HEK293 (cell line): Measurements from ENCODE around the gene ANKUB1.

Source experiments
- CTCF ChIA-PET: fragments of 350-600 bp; formaldehyde crosslinking; extraction: SDS; loops from one replicate; lab custom pipeline; 2021; ENCODE audit warnings: antibody characterized with exemption; lab: Yijun Ruan, JAX
- POLR2A ChIA-PET: fragments of 300-600 bp; formaldehyde crosslinking; extraction: SDS; loops from one replicate; lab custom pipeline; 2020; ENCODE audit warnings: antibody characterized with exemption, inconsistent platforms; lab: Yijun Ruan, JAX
- H3K27ac ChIP-seq: fragments of 200-500 bp; sonication (Bioruptor generic); 2 replicates; pipeline ENCODE4 v1.5.1; 2014; ENCODE audit warnings: low read depth, low read length, control low read depth, inconsistent platforms; ENCODE audit errors: extremely low read depth
- H3K36me3 ChIP-seq, 2 experiments: fragments of 200-500 bp in 1 of 2; sonication (Bioruptor generic) in 1 of 2; 1 replicate in 1 of 2; 2 replicates in 1 of 2; pipeline ENCODE4 v1.5.1; 2014 to 2017; ENCODE audit warnings: inconsistent platforms in 2 of 2, low read length in 2 of 2; ENCODE audit not compliant: control insufficient read depth in 2 of 2, insufficient read depth in 1 of 2
- H3K4me1 ChIP-seq: fragments of 200-500 bp; sonication (Bioruptor generic); 2 replicates; pipeline ENCODE4 v1.5.1; 2014; ENCODE audit warnings: mild to moderate bottlenecking, low read length, inconsistent platforms; ENCODE audit not compliant: control insufficient read depth, insufficient read depth
- H3K4me3 ChIP-seq: 2 replicates; pipeline ENCODE4 v1.5.1; 2011; ENCODE audit warnings: low read depth, mild to moderate bottlenecking, control low read depth, low read length, moderate library complexity
- H3K9me3 ChIP-seq: fragments of 200-500 bp; sonication (Bioruptor generic); 2 replicates; pipeline ENCODE4 v1.5.1; 2014; ENCODE audit warnings: low read depth, low read length, inconsistent platforms; ENCODE audit not compliant: control insufficient read depth, insufficient read depth
- BCL6B ChIP-seq: fragments of 450-650 bp; formaldehyde crosslinking; IDR thresholded peaks from 2 replicates; pipeline ENCODE4 v1.5.1; 2017; ENCODE audit warnings: missing biosample characterization, missing genetic modification characterization
- ELK4 ChIP-seq: IDR thresholded peaks from 2 replicates; pipeline ENCODE4 v1.6.1; 2011; ENCODE audit warnings: mild to moderate bottlenecking, low read depth, low read length, borderline replicate concordance
- GLI4 ChIP-seq: fragments of 450-650 bp; formaldehyde crosslinking; IDR thresholded peaks from 2 replicates; pipeline ENCODE4 v1.5.1; 2016; ENCODE audit warnings: missing biosample characterization, missing genetic modification characterization
- KLF1 ChIP-seq: fragments of 450-650 bp; formaldehyde crosslinking; IDR thresholded peaks from 2 replicates; pipeline ENCODE4 v1.5.1; 2016; ENCODE audit warnings: missing biosample characterization, missing genetic modification characterization
- MZF1 ChIP-seq: fragments of 450-650 bp; formaldehyde crosslinking; IDR thresholded peaks from 2 replicates; pipeline ENCODE4 v1.5.1; 2017; ENCODE audit warnings: missing biosample characterization, missing genetic modification characterization, borderline replicate concordance
- REST ChIP-seq: fragments of 450-650 bp; formaldehyde crosslinking; IDR thresholded peaks from 2 replicates; pipeline ENCODE4 v1.5.1; 2016; ENCODE audit warnings: missing biosample characterization, missing genetic modification characterization
- SP3 ChIP-seq: fragments of 450-650 bp; formaldehyde crosslinking; IDR thresholded peaks from 2 replicates; pipeline ENCODE4 v1.5.1; 2016; ENCODE audit warnings: missing biosample characterization, missing genetic modification characterization
- TSHZ1 ChIP-seq: fragments of 450-650 bp; formaldehyde crosslinking; IDR thresholded peaks from 2 replicates; pipeline ENCODE4 v1.5.1; 2016; ENCODE audit warnings: missing biosample characterization, missing genetic modification characterization, borderline replicate concordance
- ZBTB11 ChIP-seq: fragments of 450-650 bp; formaldehyde crosslinking; conservative IDR thresholded peaks from 2 replicates; pipeline ENCODE4 v1.5.1; 2016; ENCODE audit warnings: low read depth, missing biosample characterization, missing genetic modification characterization
- ZBTB20 ChIP-seq: fragments of 450-650 bp; formaldehyde crosslinking; IDR thresholded peaks from 2 replicates; pipeline ENCODE4 v1.5.1; 2016; ENCODE audit warnings: missing biosample characterization, missing genetic modification characterization
- ZBTB48 ChIP-seq: fragments of 450-650 bp; formaldehyde crosslinking; IDR thresholded peaks from 2 replicates; pipeline ENCODE4 v1.5.1; 2016; ENCODE audit warnings: missing biosample characterization, missing genetic modification characterization
- ZNF10 ChIP-seq: fragments of 450-650 bp; formaldehyde crosslinking; IDR thresholded peaks from 2 replicates; pipeline ENCODE4 v1.5.1; 2017; ENCODE audit warnings: missing biosample characterization, missing genetic modification characterization
- ZNF148 ChIP-seq: fragments of 450-650 bp; formaldehyde crosslinking; IDR thresholded peaks from 2 replicates; pipeline ENCODE4 v1.5.0; 2017; ENCODE audit warnings: missing biosample characterization, missing genetic modification characterization, borderline replicate concordance
- ZNF155 ChIP-seq: fragments of 450-650 bp; formaldehyde crosslinking; IDR thresholded peaks from 2 replicates; pipeline ENCODE4 v1.5.1; 2016; ENCODE audit warnings: missing biosample characterization, missing genetic modification characterization
- ZNF16 ChIP-seq: fragments of 450-650 bp; formaldehyde crosslinking; IDR thresholded peaks from 2 replicates; pipeline ENCODE4 v1.5.1; 2016; ENCODE audit warnings: low read depth, missing biosample characterization, missing genetic modification characterization
- ZNF214 ChIP-seq: fragments of 450-650 bp; formaldehyde crosslinking; IDR thresholded peaks from 2 replicates; pipeline ENCODE4 v1.5.1; 2017; ENCODE audit warnings: missing biosample characterization, mild to moderate bottlenecking, missing genetic modification characterization, borderline replicate concordance
- ZNF335 ChIP-seq: fragments of 450-650 bp; formaldehyde crosslinking; conservative IDR thresholded peaks from 2 replicates; pipeline ENCODE4 v1.5.1; 2016; ENCODE audit warnings: missing biosample characterization, missing genetic modification characterization
- ZNF610 ChIP-seq: fragments of 450-650 bp; formaldehyde crosslinking; IDR thresholded peaks from 2 replicates; pipeline ENCODE4 v1.5.1; 2016; ENCODE audit warnings: missing biosample characterization, missing genetic modification characterization, borderline replicate concordance
- ZNF76 ChIP-seq: fragments of 450-650 bp; formaldehyde crosslinking; IDR thresholded peaks from 2 replicates; pipeline ENCODE4; 2016; ENCODE audit warnings: low read depth, missing biosample characterization, missing genetic modification characterization, borderline replicate concordance

ANKUB1 gene

GRCh38 chr3:149812606-149813366 is 20.4 kb upstream of the ANKUB1 start, which contains the start of gene RNF13 (continued):
- TF ChIP-seq ZNF335 (tag by site-specific recombination) (peak; percentile 61; the same call in 1 of the 2 replicates), ZBTB20 (peak; percentile 57), KLF1 (peak; percentile 97), GLI4 (peak; percentile 49; the same call in 1 of the 2 replicates), ZBTB11 (tag by site-specific recombination) (peak; percentile 80), SP3 (tag by site-specific recombination) (peak; percentile 63), ZNF76 (tag by site-specific recombination) (peak; percentile 43; the same call in 1 of the 2 replicates)

- Histone ChIP-seq H3K9me3 (no peaks in the 10 kb centered on the region), H3K4me3 (peak overlapping the region; percentile 91), H3K36me3 (no peaks in the 10 kb centered on the region), H3K27ac (peak overlapping the region; percentile 92; the same call in 1 of the 2 replicates), H3K4me1 (no peaks in the 10 kb centered on the region; the same call in 1 of the 2 replicates)
- CTCF ChIA-PET: no interaction called here
- POLR2A ChIA-PET: no interaction called here
- TF ChIP-seq ZNF214 (tag by site-specific recombination) (no peak), ZNF148 (tag by site-specific recombination) (no peak), ZBTB48 (tag by site-specific recombination) (0 out of 2 replicates have a peak, but pooled peaks have one; percentile 60), ZNF155 (tag by site-specific recombination) (no peak), ZNF610 (tag by site-specific recombination) (peak; percentile 19; the same call in 1 of the 2 replicates), ZNF10 (tag by site-specific recombination) (no peak), REST (tag by site-specific recombination) (no peak), ZNF16 (tag by site-specific recombination) (no peak), TSHZ1 (no peak), BCL6B (tag by site-specific recombination) (no peak), ELK4 (no peak), MZF1 (tag by site-specific recombination) (no peak)
Observed at GRCh38 chr3:149812165-149812605, 19.8 kb upstream of the ANKUB1 start.
